Esophagus muscularis mucosa (tissue), 4 donors: ENCODE measurements around the gene CCL3.
"Not testable (repeated sequence)": the region's sequence is repeated elsewhere in the genome, so short reads cannot be mapped to it uniquely, and the experiment has no call there.

Experiments used
- EP300 ChIP-seq: sonication (generic); formaldehyde crosslinking; IDR thresholded peaks from one replicate; pipeline ENCODE4 v1.6.1; 2017; ENCODE audit warnings: antibody characterized with exemption
- POLR2A ChIP-seq: fragments of 450-650 bp; IDR thresholded peaks from one replicate; pipeline ENCODE4 v1.6.1; 2017; ENCODE audit warnings: antibody characterized with exemption, moderate library complexity, mild to moderate bottlenecking, low read depth
- POLR2AphosphoS5 ChIP-seq, 2 donors: sonication (generic); formaldehyde crosslinking; IDR thresholded peaks; one replicate each; pipeline ENCODE4 v1.6.1; 2017; ENCODE audit warnings: antibody characterized with exemption in 2 of 2
- TF ChIP-seq, protein P1 (sequence below), 3 experiments: fragments of 200-600 bp in 2 of 3; fragments of 450-650 bp in 1 of 3; sonication (generic) in 2 of 3; IDR thresholded peaks; one replicate each; pipeline ENCODE4 v1.5.1; 2017 to 2019; ENCODE audit warnings: antibody characterized with exemption in 3 of 3, mild to moderate bottlenecking in 2 of 3, moderate library complexity in 1 of 3

DNA sequence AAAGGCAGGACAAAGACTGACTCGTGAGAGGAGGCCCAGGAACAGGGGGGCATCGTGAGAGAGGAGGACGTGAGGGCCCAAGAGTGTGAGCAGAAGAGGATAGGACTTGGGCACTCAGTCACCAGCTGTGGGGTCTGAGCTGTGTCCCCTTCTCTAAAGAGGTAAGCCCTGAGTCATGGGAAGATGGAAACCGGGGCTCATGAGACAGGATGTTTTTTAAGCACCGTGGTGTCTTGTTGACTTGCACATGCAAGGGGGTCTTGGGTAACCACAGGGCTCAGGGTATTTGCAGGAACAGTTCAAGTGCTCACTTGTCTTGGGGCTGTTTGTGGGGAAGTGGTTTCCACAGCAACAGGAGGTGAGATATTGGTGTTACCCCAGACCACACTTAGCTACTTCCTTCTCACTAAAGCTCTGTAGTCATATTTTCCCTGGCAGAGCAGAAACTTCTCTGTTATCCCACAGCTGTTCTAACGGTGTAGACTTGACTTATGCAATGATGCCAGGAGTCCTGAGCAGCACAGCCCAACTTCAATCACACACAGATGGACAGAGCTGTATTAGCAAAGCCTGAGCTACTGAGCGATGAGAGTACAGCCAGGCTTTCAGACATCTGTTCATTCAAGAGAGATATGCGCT, 7.3 kb downstream of the CCL3 start:
- TF ChIP-seq POLR2AphosphoS5 (IDR thresholded peaks at IDR 0.05); EP300; POLR2A: not testable (repeated sequence)
- TF ChIP-seq, protein P1, sequence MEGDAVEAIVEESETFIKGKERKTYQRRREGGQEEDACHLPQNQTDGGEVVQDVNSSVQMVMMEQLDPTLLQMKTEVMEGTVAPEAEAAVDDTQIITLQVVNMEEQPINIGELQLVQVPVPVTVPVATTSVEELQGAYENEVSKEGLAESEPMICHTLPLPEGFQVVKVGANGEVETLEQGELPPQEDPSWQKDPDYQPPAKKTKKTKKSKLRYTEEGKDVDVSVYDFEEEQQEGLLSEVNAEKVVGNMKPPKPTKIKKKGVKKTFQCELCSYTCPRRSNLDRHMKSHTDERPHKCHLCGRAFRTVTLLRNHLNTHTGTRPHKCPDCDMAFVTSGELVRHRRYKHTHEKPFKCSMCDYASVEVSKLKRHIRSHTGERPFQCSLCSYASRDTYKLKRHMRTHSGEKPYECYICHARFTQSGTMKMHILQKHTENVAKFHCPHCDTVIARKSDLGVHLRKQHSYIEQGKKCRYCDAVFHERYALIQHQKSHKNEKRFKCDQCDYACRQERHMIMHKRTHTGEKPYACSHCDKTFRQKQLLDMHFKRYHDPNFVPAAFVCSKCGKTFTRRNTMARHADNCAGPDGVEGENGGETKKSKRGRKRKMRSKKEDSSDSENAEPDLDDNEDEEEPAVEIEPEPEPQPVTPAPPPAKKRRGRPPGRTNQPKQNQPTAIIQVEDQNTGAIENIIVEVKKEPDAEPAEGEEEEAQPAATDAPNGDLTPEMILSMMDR (IDR thresholded peaks at IDR 0.05) = not testable (repeated sequence)
